IPS-11a (cell line): ENCODE results near the gene RMDN3.

Experiments used
- H3K4me3 ChIP-seq: one replicate; pipeline ENCODE4 v1.5.1; 2013; ENCODE audit warnings: low read depth, low read length, control low read depth

RMDN3 gene

DNA sequence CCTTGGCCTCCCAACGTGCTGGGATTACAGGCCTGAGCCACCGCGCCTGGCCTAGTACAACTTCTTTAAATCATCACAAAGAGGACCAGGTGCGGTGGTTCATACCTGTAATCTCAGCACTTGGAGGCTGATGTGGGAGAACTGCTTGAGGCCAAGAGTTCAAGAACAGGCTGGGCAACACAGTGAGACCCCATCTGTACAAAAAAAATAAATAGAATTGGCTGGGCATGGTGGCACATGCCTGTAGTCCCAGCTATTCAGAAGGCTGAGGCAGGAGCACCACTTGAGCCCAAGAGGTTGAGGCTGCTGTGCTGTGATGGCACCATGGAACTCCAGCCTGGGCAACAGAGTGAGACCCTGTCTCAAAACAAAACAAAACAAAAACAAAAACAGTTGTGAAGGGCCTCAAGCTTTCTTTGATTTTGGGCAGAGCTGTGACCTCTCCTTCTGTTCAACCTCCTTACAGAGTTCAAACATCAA, 5.9 kb downstream of the RMDN3 start:
- no peak overlapping the region for H3K4me3 ChIP-seq

DNA sequence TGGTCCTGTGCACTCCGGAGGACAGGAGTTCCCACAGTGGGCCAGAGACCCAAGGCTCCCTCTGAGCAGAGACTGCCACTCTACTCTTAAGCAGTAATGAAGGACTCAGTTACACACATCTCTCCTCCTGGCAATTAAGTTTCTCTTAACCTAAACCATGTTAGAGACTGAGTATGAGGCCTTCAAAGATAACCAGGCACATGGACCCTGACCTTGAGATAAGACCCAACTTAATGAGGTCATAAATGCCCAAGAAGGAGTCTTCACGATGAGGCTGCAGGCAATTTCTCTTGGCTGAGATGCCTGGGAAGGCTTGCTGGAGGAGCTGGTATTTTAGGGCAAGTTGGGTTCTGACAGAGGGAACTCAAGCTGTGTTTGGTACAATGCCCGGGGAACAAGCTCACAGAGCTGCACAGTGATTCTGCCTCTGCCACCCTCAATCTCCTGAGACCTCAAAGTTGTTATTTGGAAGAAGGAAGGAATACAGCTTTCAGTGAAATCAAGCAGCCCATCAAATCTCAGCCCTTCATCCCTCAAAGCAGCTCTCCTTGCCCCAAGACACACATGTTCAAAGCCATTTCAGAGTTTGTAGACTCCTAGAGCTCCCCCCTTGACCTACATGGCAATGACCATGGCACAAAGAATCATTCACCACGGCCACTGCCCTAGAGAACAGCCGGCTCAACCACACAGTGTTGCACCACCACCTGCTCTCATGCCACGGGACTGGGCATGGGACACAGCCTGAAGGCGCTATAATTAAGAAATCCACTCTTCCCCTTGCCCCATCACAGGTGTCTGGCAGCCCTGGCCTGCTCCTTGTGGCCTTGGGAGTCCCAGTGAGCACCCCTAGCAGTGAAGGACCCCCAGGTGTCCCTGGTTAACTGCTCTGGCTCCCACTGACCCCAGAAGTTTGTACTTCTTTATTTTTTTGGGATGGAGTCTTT, 7.1 kb downstream of the RMDN3 start:
- no peak overlapping the region for H3K4me3 ChIP-seq

DNA sequence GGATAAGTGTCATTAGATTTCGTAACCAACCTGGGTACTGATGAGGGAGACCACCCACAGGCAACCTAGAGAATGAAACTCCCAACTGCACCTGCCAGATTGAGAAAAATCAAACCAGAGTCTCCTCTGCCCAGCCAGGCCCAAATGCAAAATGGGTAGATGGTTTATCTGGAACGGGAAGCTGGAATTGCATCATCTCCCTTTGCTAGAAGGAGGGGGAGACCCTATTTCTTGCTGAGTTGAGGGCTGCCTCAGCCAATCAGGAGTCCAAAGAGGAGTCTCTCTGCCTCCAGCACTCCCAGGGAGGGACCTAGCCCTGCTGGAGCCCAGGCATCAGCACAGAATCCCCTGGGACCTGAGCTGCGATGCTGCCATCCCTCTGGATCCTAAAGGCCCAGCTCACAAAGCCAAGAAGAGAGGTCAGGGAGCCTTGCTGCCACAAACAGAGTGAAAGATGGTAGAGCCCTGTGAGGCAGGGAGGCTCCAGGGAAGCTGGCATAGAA, 8.1 kb downstream of the RMDN3 start:
- H3K4me3 ChIP-seq: no peak overlapping the region

DNA sequence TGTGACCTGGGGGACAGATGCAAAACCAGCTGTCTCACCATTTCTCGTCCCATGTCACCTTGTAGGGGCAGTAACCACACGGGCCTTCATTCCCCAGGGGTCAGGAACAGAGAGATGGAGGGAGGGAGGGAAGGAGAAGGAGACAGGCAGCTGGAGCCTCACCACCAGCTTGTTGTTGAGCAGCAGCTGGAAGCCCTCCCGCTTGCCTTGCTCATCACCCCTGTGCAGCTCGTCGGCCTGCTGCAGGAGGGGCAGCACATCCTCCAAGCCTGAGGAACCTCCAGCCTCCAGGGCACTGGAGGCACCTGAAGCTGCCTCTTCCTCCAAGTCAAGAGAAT, 10.3 kb downstream of the RMDN3 start:
- H3K4me3 ChIP-seq: no peak overlapping the region

DNA sequence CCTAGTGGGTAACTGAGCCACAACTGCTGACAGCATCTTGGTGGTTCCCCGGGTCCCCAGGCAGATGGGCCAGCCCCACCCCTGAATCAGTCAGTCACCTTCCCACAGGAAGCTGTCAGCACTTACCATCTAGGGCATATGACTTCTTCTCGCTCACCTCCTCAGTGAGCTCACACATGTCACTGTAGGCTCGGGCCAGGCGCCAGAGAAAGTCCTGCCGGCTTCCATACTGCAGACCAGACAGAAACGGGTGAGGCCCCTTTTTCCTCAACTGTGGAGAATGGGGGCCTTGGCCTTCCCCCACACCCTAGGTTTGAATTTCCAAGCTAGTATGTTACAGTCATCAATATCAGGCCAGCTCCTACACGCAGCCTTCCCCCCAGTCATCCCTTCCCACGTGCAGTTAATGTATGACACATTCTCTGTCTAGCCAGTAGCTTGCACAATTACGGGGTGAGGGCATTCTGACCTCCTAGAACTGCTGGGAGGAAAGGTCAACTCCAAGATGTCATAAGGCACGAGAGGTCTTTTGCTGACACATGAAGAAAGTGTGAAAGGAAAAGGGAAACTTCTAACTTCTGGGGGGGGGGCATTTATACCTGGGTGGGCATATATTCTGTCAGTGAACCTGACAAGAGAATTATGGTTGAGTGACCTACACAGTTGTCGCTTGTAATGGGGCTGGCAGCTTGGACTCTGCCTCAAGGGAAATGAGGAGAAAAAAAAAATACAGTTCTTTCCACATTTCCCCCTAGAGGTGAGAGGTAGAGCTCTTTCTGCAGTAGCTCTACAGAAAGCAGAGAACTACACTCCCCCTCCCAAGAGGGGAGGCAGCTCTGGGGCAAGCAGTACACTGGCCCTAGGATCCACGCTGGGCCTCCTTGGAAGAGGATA, 10.9 kb downstream of the RMDN3 start:
- H3K4me3 ChIP-seq: no peak overlapping the region

DNA sequence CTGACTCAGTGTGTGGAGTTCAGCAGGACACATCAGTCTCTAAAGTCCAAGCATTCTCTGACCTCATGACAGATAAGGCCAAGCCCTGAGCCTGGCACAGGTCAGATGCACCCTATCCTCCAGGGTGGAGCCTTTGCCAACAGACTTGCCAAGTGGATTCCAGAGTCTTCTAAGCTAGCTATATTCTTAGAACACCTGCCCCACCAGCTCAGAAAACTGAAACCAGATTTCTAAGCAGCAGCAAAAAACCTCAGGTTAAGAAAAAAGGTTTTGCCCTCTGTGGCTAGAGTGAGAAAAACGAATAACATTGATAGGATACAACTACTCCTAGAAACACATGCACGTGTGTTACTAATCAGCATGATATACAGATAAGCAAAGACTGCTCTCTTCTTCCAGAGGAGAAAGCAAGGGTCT, 11.6 kb downstream of the RMDN3 start:
- H3K4me3 ChIP-seq: no peak overlapping the region

DNA sequence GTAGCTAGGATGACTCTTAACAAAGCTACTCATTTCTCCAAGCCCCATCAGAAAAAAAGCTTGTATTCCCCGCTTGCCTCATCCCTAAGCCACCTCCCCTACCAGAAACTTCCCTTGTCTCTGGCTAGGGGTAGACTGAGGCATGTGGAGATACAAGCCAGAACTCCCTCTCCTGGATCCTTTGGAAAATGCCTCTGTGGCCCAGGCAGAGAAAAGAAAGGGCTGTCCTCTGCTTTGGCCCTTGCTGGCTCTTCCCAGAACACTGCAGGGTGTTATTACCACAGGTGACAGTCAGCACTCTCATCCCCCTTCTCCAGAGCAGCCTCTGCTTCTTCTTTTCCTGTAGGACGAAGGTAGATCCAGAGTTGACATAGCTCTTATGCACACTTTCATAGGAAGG, 15.2 kb downstream of the RMDN3 start:
- H3K4me3 ChIP-seq: no peak overlapping the region

DNA sequence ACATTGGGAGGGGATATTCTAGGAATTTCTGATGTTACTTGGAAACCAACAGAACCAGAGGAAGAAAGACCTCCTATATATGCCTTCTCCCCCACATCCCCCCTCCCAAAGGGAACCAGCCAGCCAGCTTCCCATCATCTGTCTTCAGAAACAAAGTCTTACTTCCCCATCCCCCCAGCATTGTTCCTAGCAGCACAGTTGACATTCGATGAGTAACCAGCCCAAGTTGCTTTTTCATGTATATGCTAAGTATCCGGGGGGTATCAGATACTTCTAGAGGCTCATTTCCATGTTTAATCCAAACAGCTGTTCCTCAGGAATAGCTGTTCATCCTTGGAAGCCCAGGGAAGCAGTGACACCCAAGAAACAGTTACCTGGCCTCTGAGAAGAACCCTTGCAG, 16.0 kb downstream of the RMDN3 start:
- H3K4me3 ChIP-seq: no peak overlapping the region

DNA sequence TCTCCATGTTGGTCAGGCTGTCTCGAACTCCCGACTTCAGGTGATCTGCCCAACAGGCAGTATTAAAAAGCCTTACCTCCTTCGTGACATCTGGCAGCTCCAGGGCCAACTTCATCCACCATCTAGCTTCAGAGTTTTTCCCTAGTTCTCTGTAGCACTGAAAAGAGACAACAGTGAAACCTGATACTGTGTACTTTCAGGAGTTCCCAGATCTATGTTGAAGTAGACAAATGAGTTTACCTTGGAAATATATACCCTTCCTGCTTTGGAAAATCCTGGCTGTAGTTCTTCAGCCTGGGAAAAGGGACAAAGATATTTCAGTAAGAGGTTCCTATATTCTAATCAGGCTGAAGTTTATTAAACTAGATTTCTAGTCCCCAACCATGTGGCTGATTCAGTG, 18.0 kb downstream of the RMDN3 start:
- H3K4me3 ChIP-seq: no peak overlapping the region

DNA sequence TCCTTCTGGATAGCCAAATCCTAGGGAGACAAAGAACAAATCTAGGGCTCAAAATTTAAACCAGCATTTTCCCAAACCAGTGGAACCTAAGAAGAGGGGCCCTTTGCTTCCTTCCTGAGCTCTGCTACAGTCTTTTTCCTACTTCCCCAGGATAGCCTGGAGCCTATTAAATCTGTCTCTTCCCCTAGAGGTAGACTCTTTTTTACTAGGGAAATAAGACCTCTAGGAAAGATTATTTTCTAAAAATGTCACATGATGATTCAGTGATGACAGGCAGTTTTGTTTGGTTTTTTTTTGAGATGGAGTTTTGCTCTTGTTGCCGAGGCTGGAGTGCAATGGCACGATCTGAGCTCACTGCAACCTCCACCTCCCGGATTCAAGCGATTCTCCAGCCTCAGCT, 18.5 kb downstream of the RMDN3 start:
- no peak overlapping the region for H3K4me3 ChIP-seq

DNA sequence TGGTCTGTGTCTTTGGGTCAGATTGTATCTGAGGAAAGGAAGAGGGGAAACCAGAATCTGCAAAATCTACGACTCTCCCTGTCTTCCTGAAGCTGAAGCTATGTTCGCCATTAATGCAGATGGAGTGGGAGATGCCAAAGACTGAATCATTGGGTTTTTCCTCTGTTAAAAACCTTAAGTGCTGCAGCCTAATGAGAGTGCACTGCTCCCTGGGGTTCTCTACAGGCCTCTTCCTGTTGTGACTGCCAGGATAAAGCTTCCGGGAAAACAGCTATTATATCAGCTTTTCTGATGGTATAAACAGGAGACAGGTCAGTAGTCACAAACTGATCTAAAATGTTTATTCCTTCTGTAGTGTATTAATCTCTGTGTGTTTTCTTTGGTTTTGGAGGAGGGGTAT, 24.0 kb downstream of the RMDN3 start:
- no peak overlapping the region for H3K4me3 ChIP-seq

DNA sequence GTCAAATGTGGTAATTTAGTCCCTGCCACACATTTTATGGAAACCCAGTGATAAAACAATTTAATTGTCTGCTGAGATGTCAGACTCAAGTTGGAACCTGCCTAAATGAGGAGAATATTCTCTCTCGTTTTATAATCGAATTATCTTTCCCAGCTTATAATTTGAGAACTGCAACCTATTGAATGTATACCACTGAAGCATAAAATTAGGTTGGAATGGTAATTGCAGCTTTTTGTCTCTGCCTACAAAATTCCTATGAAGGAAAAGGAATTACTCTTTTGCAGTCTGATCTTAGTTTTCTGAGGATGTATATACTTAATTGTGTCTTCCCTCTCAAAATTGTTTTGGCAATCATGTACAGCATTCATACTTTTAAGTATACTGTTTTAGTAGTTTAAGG, 31.1 kb downstream of the RMDN3 start:
- no peak overlapping the region for H3K4me3 ChIP-seq

DNA sequence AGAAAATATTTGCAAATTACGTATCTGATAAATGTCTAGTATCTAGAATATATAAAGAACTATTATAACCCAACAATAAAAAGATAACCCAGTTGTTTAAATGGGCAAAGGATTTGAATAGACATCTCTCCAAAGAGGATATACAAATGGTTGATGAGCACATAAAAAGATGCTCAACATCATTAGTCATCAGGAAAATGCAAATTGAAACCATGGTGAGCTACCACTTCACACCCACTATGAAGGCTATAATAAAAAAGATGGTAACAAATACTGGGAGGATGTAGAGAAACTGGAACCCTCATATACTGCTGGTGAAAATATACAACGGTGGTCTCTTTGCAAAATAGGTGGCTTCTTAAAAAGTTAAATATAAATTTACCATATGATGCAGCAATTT, 32.1 kb downstream of the RMDN3 start:
- no peak overlapping the region for H3K4me3 ChIP-seq

DNA sequence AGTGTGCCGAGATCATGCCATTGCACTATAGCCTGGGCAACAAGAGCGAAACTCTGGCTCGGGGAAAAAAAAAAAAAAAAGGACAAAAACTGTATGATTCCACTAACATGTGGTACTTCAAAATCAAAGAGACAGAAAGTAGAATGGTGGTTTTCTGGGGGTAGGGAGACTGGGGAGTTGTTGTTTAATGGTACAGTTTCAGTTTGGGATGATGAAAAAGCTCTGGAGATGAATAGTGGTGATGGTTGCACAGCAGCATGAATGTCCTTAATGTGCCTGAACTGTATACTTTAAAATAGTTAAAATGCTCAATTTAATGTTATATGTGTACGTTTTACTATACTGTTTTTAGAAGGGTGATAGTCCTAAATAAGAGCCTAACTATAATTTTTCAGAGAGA, 32.7 kb downstream of the RMDN3 start:
- no peak overlapping the region for H3K4me3 ChIP-seq

DNA sequence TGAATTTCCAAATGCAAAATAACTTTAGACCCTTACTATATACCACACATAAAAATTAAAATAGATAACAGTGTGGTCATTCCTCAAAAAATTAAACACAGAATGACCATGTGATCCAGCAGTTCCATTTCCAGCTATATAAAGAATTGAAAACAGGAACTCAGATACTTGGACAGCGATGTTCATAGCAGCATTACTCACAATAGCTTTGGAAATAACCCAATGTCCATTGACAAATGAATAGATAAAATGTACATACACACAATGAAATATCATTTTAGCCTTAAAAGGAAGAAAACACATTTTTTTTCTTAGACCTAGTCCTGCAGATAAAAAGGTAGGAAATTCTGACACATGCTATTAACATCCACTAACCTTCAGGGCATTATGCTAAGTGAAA, 33.4 kb downstream of the RMDN3 start:
- no peak overlapping the region for H3K4me3 ChIP-seq

DNA sequence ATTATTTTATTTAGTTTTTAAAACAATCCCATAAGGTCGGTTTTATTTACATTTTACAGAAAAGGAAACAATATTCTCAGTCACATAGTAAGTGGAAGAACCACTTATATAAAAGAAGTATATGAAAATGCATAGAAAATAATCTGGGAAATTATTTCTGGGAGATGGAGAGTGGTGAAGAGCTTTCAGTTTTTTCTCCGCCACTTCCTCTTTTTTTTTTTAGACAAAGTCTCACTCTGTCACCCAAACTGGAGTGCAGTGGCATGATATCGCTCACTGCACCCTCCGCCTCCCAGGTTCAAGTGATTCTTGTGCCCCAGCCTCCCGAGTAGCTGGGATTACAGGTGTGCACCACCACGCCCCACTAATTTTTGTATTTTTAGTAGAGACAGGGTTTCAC, 38.9 kb downstream of the RMDN3 start:
- no peak overlapping the region for H3K4me3 ChIP-seq

DNA sequence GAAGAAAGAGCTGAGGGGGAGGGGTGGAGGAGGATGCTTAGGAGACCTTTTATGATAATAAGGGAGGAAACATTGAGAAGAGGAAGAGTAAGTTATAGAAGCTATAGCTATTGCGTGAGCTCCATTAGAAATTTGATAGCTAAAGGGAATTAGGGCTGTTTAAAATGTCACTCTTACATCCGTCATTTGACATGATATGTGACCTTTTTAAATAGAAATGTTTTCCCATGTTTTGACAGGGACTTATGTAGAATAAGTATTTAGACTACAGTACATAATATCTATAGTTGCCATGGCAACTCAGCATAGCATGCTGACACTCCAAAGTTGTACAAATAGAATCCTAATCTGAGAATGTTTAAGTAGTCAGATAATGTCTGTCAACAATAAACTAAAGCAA, 40.9 kb downstream of the RMDN3 start:
- no peak overlapping the region for H3K4me3 ChIP-seq

DNA sequence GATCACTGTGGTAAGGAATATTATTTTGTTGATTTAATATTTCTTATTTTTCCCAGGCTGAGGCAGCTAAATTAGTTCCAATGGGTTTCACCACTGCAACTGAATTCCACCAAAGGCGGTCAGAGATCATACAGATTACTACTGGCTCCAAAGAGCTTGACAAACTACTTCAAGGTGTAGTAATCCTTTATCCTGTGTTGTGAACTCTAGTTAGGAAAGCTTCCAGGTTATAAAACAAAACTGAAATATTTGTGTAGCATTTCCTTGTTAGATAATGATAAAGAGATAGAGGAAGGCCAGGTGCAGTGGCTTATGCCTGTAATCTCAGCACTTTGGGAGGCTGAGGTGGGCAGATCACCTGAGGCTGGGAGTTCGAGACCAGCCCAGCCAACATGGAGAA, 48.9 kb downstream of the RMDN3 start:
- H3K4me3 ChIP-seq: no peak overlapping the region

DNA sequence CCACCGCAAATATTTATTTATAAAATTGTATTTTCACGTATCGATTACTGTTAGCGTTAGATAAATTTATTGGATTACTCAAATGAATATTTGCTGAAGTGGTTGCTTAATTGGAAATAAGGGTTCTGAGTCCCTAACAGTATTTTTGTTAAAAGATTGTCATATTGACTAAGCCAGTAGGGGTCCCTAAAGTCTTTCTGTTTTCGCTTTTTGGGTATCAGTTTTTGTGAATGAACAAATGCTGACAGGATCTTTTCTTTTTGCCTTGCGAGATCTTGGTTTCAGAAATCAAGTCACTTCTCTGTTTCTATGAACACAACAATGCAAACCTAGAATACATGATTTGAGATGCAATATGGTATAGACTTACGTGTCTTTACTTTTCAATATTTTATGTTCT, 53.0 kb downstream of the RMDN3 start:
- H3K4me3 ChIP-seq: no peak overlapping the region

DNA sequence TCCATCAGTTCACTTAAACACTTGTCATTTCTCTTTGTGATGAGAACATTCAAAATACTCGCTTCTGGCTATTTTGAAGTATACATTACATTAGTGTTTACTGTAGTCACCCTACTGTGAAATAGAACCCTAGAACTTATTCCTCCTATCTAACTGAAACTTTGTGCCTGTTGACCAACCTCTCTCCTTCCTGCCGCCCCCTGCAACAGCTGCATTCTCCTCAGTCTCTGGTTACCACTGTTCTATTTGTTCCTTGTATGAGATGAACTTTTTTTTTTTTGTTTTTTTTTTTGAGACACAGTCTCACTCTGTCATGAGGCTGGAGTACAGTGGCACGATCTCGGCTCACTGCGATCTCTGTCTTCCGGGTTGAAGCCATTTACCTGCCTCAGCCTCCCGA, 57.1 kb downstream of the RMDN3 start:
- H3K4me3 ChIP-seq: no peak overlapping the region

DNA sequence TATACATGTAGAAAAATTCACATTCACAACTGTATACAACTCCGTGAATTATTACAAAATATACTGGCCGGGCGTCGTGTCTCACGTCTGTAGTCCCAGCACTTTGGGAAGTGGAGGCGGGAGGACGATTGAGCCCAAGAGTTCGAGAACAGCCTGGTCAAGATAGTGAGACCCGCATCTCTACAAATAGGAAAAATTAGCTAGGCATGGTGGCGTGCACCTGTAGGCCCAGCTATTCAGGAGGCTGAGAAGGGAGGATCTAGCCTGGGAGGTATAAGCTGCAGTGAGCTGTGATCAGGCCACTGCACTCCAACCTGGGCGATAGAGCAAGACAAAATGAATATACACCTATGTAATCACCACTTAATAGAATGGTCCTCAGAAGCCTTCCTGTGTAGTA, 58.8 kb downstream of the RMDN3 start:
- H3K4me3 ChIP-seq: peak overlapping the region; percentile 17

DNA sequence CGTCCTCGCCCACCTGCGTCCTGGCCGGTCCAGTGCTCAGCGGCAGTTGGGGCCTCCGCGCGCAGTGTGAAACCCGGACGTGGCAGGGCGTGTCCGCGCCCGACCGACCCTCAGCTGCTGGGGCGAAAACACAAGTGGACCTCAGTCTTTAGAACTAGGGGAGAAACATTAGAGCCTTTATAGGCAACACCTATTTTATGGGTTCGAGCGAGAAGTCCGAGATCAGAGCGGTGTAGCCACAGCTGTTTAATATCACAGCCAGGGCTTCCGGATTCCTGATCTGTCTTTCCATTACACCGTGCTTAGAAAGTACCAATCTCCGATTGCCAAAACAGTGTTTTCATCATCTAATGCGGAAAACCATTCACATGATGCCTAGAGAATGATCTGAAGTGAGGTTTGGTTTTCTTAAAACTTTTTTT, 59.6 kb downstream of the RMDN3 start:
- peak overlapping the region; percentile 88 for H3K4me3 ChIP-seq
